K562 (cell line): Measurements from ENCODE around the gene UVRAG. TPM values are rescaled to one million over a fixed set of nuclear protein-coding genes. Genes with fewer than 3 reads are reported as not detected.
A peak's percentile ranks its signal among the peaks of the same experiment; 100 is the strongest.

Experiments
- ATAC-seq: fragments of 200-7000 bp; cut with Tn5 transposase; 3 replicates; pipeline ENCODE4 v1.9.1; 2020; ENCODE audit warnings: moderate library complexity
- BruUV-seq: library from RNA; stranded (reverse); fragments of 400-500 nt; replicated peaks from 2 replicates; lab custom pipeline; 2021; lab: Mats Ljungman, UMichigan
- CTCF ChIA-PET: fragments of 300-600 bp; formaldehyde crosslinking; extraction: SDS; loops from one replicate; lab custom pipeline; 2021; ENCODE audit warnings: low intra/inter-chr PET ratio; lab: Yijun Ruan, JAX
- POLR2A ChIA-PET: fragments of 300-600, 350-650 bp; sonication (Branson Sonifier 250); formaldehyde crosslinking; extraction: SDS; loops from one replicate; lab custom pipeline; 2021; ENCODE audit warnings: antibody characterized with exemption, inconsistent platforms; lab: Yijun Ruan, JAX
- DNase-seq, 4 experiments: peaks; one replicate each; pipeline versions ENCODE4 v3.0.0 to v3.0.0-alpha.2; 2011 to 2018; ENCODE audit warnings: low spot score in 3 of 4, mixed read lengths in 3 of 4; ENCODE audit errors: extremely low read depth in 1 of 4
- FAIRE-seq: peaks from 2 replicates; lab custom pipeline; 2011; peaks lifted over from hg19 to GRCh38; lab: Jason Lieb, UNC
- H2AFZ ChIP-seq: 2 replicates; pipeline ENCODE4 v1.6.0; 2011; ENCODE audit warnings: low read depth, low read length, control low read depth, inconsistent platforms
- H3K27ac ChIP-seq: fragments of 200-600 bp; 3 replicates; pipeline ENCODE4 v1.8.0; 2011; ENCODE audit warnings: low read depth, mild to moderate bottlenecking, control low read depth, inconsistent platforms, low read length, moderate library complexity, mixed read lengths; ENCODE audit errors: extremely low read depth
- H3K27me3 ChIP-seq, 2 experiments: fragments of 300-600 bp in 1 of 2; 2 replicates in 1 of 2; 3 replicates in 1 of 2; pipeline versions ENCODE4 v1.6.0 to v1.8.0; 2011; ENCODE audit warnings: inconsistent platforms in 2 of 2, low read length in 2 of 2, mild to moderate bottlenecking in 1 of 2, mixed read lengths in 1 of 2, moderate library complexity in 1 of 2; ENCODE audit not compliant: control insufficient read depth in 2 of 2, insufficient read depth in 2 of 2
- H3K36me3 ChIP-seq: fragments of 300-600 bp; 3 replicates; pipeline ENCODE4 v1.8.0; 2011; ENCODE audit warnings: mild to moderate bottlenecking, low read length, inconsistent platforms; ENCODE audit not compliant: control insufficient read depth, insufficient read depth
- H3K4me1 ChIP-seq, 2 experiments: fragments of 200-600 bp in 1 of 2; replicated peaks in 1 of 2; 2 replicates in 1 of 2; 3 replicates in 1 of 2; pipeline versions ENCODE4 v1.5.1 to v1.8.0; 2011; ENCODE audit warnings: inconsistent platforms in 2 of 2, low read length in 2 of 2, mild to moderate bottlenecking in 1 of 2, mixed read lengths in 1 of 2, moderate library complexity in 1 of 2; ENCODE audit not compliant: control insufficient read depth in 2 of 2, insufficient read depth in 2 of 2
- H3K4me2 ChIP-seq: 2 replicates; pipeline ENCODE4 v1.6.1; 2011; ENCODE audit warnings: low read length, control low read depth, inconsistent platforms, mixed read lengths; ENCODE audit not compliant: insufficient read depth
- H3K4me3 ChIP-seq: fragments of 200-600 bp; sonication (generic), shearing (Covaris generic); 2 replicates; pipeline ENCODE4 v1.5.1; 2016; ENCODE audit warnings: control low read depth, inconsistent platforms
- H3K79me2 ChIP-seq: fragments of 200-600 bp; 3 replicates; pipeline ENCODE4 v1.8.0; 2011; ENCODE audit warnings: low read length, inconsistent platforms; ENCODE audit not compliant: control insufficient read depth, insufficient read depth
- H3K9ac ChIP-seq, 2 experiments: 2 replicates each; pipeline versions ENCODE4 v1.6.0 to v1.6.1; 2011; ENCODE audit warnings: low read depth in 2 of 2, low read length in 2 of 2, control low read depth in 1 of 2, inconsistent platforms in 1 of 2, mild to moderate bottlenecking in 1 of 2, mixed read lengths in 1 of 2; ENCODE audit not compliant: insufficient read depth in 1 of 2
- H3K9me1 ChIP-seq: one replicate; pipeline ENCODE4 v1.6.0; 2011; ENCODE audit warnings: inconsistent platforms, mild to moderate bottlenecking, low read length, moderate library complexity; ENCODE audit not compliant: control insufficient read depth, insufficient read depth
- H3K9me3 ChIP-seq: replicated peaks from 2 replicates; pipeline ENCODE4 v1.5.1; 2011; ENCODE audit warnings: low read depth, low read length, inconsistent platforms; ENCODE audit not compliant: control insufficient read depth, insufficient read depth
- H4K20me1 ChIP-seq: replicated peaks from 2 replicates; pipeline ENCODE4 v1.6.1; 2011; ENCODE audit warnings: low read length, inconsistent platforms, mixed read lengths; ENCODE audit not compliant: control insufficient read depth, insufficient read depth
- CEBPG ChIP-seq, 3 experiments: fragments of 200-800 bp in 1 of 3; sonication (Bioruptor generic) in 1 of 3; sonication (generic) in 1 of 3; formaldehyde crosslinking in 1 of 3; IDR thresholded peaks in 2 of 3; conservative IDR thresholded peaks in 1 of 3; 2 replicates each; pipeline versions ENCODE4 v1.6.1 to v1.8.0; 2016 to 2022; ENCODE audit warnings: missing compliant biosample characterization in 2 of 3, missing genetic modification characterization in 2 of 3, mild to moderate bottlenecking in 1 of 3, missing genetic modification reagents in 1 of 3
- ID3 ChIP-seq, 2 experiments: fragments of 250-450 bp in 1 of 2; fragments of 450-650 bp in 1 of 2; sonication (Bioruptor Pico) in 1 of 2; IDR thresholded peaks; 2 replicates each; pipeline versions ENCODE4 v1.6.1 to v1.8.0; 2016 to 2021; ENCODE audit warnings: mild to moderate bottlenecking in 2 of 2, moderate library complexity in 2 of 2, missing compliant biosample characterization in 1 of 2, missing genetic modification characterization in 1 of 2
- KDM1A ChIP-seq, 2 experiments: fragments of 450-650 bp; IDR thresholded peaks; 2 replicates each; pipeline ENCODE4 v1.6.1; 2016; ENCODE audit warnings: mild to moderate bottlenecking in 2 of 2
- SAP30 ChIP-seq: fragments of 200-600 bp; sonication (generic); IDR thresholded peaks from 2 replicates; pipeline ENCODE4 v1.6.1; 2012; ENCODE audit warnings: borderline replicate concordance, low read depth, mild to moderate bottlenecking, moderate library complexity, low read length, control low read depth, inconsistent platforms; ENCODE audit not compliant: insufficient read depth, poor library complexity, severe bottlenecking
- in situ Hi-C: fragments of 300-500 bp; cut with MboI; formaldehyde crosslinking; loops from 4 replicates; pipeline ENCODE4 v1.15.0; 2018; ENCODE audit warnings: inconsistent platforms, mixed read lengths
- intact Hi-C: fragments of 100-400 bp; cut with micrococcal nuclease; formaldehyde crosslinking; loops from 2 replicates; pipeline ENCODE4 v1.14.2; 2022
- polyA plus RNA-seq, 8 experiments: library from polyadenylated mRNA; depleted of rRNA in 4 of 8; stranded (reverse) in 5 of 8; unstranded in 3 of 8; fragments of >200 nt; fragmentation: Nextera tagmentation in 2 of 8; fragmentation: Illumina TruSeq in 1 of 8; extraction: Ambion mirVana in 2 of 8; extraction: Trizol in 1 of 8; gene quantifications; 2 replicates each; pipeline versions ENCODE4 v1.2.1 to v1.2.3, GENCODE V29; 2011 to 2014; ENCODE audit warnings: inconsistent platforms in 1 of 8, missing spikeins in 1 of 8
- total RNA-seq, 7 experiments: library from RNA; depleted of rRNA in 6 of 7; stranded (reverse); fragments of >200 nt in 6 of 7; fragmentation: Illumina TruSeq in 2 of 7; extraction: Trizol in 2 of 7; gene quantifications; 2 replicates each; pipeline versions ENCODE4 v1.2.1 to v1.2.3, GENCODE V29; 2011 to 2021; ENCODE audit warnings: low replicate concordance in 1 of 7

Gene UVRAG
- total and polyA plus RNA-seq, 9 of the 15 experiments (the other 6 are each of a cell fraction or from before 2014, with no cell fraction given) = 3.1 to 17.8 (median 12.4) TPM

DNA sequence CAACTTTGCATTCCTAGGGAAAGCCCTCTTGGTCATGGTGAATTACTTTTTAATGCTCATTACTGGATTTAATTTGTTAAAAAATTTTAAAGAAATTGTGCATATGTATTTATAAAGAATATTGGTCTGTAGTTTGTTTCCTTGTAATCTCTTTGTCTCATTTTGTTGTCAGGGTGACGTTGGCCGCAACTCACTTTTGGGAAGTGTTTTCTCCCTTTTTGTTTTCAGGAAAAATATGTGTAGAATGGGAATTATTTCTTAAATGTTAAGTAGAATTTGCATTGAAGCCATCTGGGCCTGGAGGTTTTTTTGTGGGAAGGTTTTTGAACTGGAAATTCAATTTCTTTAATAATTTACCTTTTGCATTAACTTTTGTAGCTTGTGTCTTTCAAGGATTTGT lies 149.1 kb downstream of the UVRAG start (continued):
- TF ChIP-seq ID3 (CRISPR knock-in tag; IDR thresholded peaks at IDR 0.05) (no peak), ID3 (tag; IDR thresholded peaks at IDR 0.05) (no peak), KDM1A (IDR thresholded peaks at IDR 0.05) (no peak)
- TF ChIP-seq, all 486 proteins: peak for 0

- POLR2A ChIA-PET = interaction anchor here (1.2 kb wide), 1 partner anchor 19 kb away, joined by 3 read pairs; no protein-coding TSS in a partner anchor
- TF ChIP-seq SAP30 (no peak), CEBPG (CRISPR knock-in tag; IDR thresholded peaks at IDR 0.05) (no peak), CEBPG (tag; conservative IDR thresholded peaks at IDR 0.05 in 1 of 2, IDR thresholded peaks at IDR 0.05 in 1 of 2) (peak in 1 of 2 experiments; percentile 41; a peak in 2 of 4 replicates)
- in situ Hi-C loops = no loop called here
- H3K4me3 ChIP-seq = no peak overlapping the region
- H3K4me2 ChIP-seq = no peak overlapping the region
- H4K20me1 ChIP-seq = no peaks in the 10 kb centered on the region
- no peak overlapping the region for H3K27ac ChIP-seq
- no peak for DNase-seq
- H3K9me3 ChIP-seq = no peaks in the 10 kb centered on the region
- H3K9me1 ChIP-seq = no peaks in the 10 kb centered on the region
- no peaks in the 10 kb centered on the region for H3K36me3 ChIP-seq
- no peak for ATAC-seq
- no peak overlapping the region for H2AFZ ChIP-seq
- H3K79me2 ChIP-seq = no peaks in the 10 kb centered on the region
- CTCF ChIA-PET = no interaction called here
- H3K27me3 ChIP-seq = no peaks in the 10 kb centered on the region
- no peak overlapping the region for H3K9ac ChIP-seq
- no TSS peak for BruUV-seq
- intact Hi-C loops = no loop called here
- H3K4me1 ChIP-seq = no peaks in the 10 kb centered on the region
- no peak for FAIRE-seq
Measured at GRCh38 chr11:75966537-75967287, 151.7 kb downstream of the UVRAG start.
